NB4 (cell line): ENCODE data around the gene RPS6KA2.

ENCODE experiments used
- MYC ChIP-seq: IDR thresholded peaks from 2 replicates; pipeline ENCODE4 v1.6.1; 2011; ENCODE audit warnings: low read depth, low read length
- POLR2A ChIP-seq: IDR thresholded peaks from 2 replicates; pipeline ENCODE4 v1.6.1; 2011; ENCODE audit warnings: mild to moderate bottlenecking; ENCODE audit not compliant: insufficient read length; ENCODE audit errors: extremely low read depth
- TF ChIP-seq, protein P1 (sequence below): IDR thresholded peaks from one replicate; pipeline ENCODE4 v1.5.1; 2012; ENCODE audit warnings: low read depth, low read length

DNA sequence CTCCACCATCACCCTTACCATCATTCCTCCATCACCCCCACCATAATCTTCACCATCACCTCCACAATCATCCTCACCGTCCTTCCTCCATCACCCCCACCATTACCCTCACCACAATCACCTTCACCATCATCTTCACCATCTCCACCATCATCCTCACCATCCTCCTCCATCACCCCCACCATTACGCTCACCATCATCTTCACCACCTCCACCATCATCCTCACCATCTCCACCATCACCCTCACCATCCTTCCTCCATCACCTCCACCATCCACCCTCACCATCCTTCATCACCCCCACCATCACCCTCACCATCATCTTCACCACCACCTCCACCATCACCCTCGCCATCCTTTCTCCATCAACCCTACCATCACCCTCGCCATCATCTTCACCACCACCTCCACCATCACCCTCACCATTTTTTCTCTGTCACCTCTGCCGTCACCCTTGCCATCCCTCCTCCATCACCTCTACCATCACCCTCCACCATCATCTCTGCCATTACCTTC, 211.2 kb downstream of the RPS6KA2 start:
- TF ChIP-seq, protein P1, sequence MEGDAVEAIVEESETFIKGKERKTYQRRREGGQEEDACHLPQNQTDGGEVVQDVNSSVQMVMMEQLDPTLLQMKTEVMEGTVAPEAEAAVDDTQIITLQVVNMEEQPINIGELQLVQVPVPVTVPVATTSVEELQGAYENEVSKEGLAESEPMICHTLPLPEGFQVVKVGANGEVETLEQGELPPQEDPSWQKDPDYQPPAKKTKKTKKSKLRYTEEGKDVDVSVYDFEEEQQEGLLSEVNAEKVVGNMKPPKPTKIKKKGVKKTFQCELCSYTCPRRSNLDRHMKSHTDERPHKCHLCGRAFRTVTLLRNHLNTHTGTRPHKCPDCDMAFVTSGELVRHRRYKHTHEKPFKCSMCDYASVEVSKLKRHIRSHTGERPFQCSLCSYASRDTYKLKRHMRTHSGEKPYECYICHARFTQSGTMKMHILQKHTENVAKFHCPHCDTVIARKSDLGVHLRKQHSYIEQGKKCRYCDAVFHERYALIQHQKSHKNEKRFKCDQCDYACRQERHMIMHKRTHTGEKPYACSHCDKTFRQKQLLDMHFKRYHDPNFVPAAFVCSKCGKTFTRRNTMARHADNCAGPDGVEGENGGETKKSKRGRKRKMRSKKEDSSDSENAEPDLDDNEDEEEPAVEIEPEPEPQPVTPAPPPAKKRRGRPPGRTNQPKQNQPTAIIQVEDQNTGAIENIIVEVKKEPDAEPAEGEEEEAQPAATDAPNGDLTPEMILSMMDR = no peak
- TF ChIP-seq MYC (no peak), POLR2A (no peak)
